HG02759 (cell line): ENCODE results near the gene PRSS57.
A peak's percentile ranks its signal among the peaks of the same experiment; 100 is the strongest.
"Not testable (repeated sequence)": the region's sequence is repeated elsewhere in the genome, so short reads cannot be mapped to it uniquely, and the experiment has no call there.

Experiments used
- ATAC-seq: cut with Tn5 transposase; IDR thresholded peaks from one replicate; pipeline ENCODE4 v1.9.1; 2021; ENCODE audit warnings: mild to moderate bottlenecking, moderate library complexity; ENCODE audit not compliant: unreplicated experiment

PRSS57 gene

DNA sequence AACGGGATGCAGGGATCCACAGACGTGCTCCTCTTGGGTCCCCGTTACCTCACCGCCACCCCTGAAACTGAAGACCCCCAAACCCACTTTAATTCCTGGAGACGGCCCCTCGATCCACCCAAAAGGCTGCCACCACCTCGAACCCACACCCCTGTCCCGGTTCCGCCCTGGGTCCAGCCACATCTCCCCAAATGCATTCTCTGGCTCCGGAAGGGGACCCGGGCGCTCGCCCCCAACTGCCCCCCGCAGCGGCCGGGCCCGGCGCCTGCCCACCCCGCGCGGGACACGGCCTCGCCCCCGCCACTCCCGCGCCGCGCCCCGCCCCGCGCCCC is 19.3 kb downstream of the PRSS57 start:
- ATAC-seq: no peak

DNA sequence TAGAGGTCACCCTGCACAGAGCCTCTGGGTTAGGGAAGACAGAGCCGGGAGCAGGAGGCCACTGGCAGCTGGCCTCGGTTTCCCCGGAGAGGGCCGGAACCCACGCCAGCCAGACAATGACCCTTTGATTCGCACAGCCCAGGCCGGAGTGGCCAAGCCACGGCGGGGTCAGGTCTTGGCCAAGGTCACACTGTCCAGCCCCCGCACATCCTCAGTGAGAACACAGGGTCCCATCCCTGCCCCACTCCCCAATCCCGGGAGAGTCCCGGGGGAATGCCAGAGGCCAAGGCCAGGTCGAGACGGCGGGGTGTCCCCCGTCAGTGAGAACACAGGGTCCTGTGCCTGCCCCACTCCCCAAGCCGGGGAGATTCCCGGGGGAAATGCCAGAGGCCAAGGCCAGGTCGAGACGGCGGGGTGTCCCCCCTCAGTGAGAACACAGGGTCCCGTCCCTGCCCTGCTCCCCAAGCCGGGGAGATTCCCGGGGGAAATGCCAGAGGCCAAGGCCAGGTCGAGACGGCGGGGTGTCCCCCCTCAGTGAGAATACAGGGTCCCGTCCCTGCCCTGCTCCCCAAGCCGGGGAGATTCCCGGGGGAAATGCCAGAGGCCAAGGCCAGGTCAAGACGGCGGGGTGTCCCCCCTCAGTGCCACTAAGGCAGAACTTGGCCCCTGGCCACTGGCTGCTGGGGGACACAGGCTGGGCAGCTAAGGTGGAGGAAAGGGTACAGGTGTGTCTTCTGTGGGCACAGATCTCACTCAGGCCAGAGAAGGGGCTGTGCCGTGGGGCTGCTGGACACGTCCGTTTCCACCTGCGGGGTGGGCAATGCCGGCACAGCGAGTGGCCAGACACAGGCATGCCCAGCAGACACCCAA is 20.7 kb downstream of the PRSS57 start:
- no peak for ATAC-seq

DNA sequence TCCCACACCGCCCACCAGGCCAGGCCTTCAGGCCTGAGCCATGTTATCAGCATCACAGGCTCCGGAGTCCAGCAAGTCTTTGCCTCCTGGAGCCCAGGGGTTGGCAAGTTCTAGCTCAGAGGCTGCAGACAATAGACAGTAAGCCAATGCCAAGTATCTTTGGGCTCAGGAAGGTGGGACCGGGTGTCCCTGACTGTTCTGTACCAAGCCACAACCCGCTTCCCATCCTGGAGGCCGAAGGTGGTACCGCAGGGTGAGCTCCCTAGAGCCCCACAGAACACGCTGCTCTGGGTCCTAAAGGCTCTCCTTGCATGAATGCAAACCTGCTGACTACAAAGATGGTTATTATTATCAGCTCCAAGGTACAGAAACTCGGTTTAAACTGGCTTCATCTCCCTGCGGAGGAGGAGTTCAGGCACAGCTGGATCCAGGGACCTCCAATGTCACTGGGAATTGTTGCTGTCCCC is 24.6 kb downstream of the PRSS57 start:
- no peak for ATAC-seq

DNA sequence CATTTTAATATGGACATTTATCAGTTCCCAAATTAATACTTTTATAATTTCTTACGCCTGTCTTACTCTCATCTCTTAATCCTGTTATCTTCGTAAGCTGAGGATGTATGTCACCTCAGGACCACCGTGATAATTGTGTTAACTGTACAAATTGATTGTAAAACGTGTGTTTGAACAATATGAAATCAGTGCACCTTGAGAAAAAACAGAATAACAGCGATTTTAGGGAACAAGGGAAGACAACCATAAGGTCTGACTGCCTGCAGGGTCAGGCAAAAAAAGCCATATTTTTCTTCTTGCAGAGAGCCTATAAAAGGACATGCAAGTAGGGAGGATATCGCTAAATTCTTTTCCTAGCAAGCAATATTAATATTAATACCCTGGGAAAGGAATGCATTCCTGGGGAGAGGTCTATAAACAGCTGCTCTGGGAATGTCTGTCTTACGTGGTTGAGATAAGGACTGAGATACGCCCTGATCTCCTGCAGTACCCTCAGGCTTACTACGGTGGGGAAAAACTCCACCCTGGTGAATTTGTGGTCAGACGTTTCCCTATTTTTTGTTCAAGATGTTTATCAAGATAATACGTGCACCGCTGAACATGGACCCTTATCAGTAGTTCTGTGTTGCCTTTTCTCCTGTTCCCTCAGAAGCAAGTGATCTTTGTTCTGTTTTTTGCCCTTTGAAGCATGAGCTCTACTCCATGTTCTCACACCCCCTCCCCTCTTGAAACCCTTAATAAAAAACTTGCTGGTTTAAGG is 26.4 kb downstream of the PRSS57 start:
- not testable (repeated sequence) for ATAC-seq

DNA sequence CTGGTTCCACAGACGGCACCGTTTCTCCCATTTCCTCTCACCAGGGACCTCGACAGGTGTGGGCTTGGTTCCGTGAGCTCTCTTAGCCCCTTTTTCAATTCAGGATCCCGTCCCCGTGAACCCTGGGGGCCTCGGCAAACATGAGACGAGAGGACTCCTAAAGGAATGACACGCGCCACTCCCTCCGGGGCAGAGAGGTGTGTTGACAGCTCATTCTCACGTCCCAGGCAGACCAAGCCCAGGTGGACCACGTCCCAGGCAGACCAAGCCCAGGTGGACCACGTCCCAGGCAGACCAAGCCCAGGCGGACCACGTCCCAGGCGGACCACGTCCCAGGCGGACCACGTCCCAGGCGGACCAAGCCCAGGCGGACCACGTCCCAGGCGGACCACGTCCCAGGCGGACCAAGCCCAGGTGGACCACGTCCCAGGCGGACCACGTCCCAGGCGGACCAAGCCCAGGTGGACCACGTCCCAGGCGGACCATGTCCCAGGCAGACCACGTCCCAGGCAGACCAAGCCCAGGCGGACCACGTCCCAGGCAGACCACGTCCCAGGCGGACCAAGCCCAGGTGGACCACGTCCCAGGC is 28.2 kb downstream of the PRSS57 start:
- not testable (repeated sequence) for ATAC-seq

DNA sequence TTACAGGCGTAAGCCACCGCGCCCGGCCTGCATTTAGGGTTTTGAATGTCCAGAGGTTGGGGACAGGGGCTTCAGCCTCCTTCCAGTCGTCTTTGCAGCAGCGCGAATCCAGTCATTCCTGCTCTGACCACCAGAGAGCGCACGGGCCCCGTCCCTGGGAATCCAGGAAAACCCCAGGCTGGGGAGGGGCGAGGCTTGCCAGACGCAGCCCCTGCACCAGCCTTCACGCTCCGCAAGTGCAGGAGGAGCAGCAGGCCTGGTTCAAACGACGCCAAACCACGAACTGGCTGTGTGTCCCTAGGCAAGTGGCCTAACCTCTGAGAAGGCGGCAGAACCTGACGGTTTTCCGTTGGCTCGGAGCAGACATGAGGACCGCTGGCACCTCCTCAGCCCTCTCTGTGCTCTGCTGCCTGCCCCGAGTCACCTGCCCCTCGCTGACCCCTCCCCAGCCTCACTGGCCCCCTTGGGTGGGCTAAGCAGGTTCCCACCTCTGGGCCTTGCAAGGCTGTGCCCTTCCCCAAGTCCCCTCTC is 30.3 kb downstream of the PRSS57 start:
- ATAC-seq: no peak

DNA sequence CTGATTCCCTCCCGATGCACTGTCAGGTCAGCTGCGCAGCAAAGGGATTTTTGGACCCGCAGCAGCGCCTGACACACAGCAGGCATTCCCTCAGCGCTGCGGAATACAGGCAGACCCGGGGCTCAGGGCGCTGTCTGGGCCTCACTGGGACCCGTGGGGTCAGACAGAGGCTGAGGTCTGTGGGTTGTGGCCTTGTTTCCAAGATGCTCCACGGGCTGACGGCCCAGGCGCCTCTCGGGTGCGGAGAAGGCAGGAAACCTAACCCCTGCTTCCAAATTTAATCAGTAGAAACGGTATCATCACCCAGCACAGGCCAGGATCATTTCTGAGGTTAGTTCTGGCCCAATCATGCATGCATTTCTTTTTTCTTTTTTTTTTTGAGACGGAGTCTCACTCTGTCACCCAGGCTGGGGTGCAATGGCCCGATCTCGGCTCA is 31.6 kb downstream of the PRSS57 start:
- ATAC-seq: no peak

DNA sequence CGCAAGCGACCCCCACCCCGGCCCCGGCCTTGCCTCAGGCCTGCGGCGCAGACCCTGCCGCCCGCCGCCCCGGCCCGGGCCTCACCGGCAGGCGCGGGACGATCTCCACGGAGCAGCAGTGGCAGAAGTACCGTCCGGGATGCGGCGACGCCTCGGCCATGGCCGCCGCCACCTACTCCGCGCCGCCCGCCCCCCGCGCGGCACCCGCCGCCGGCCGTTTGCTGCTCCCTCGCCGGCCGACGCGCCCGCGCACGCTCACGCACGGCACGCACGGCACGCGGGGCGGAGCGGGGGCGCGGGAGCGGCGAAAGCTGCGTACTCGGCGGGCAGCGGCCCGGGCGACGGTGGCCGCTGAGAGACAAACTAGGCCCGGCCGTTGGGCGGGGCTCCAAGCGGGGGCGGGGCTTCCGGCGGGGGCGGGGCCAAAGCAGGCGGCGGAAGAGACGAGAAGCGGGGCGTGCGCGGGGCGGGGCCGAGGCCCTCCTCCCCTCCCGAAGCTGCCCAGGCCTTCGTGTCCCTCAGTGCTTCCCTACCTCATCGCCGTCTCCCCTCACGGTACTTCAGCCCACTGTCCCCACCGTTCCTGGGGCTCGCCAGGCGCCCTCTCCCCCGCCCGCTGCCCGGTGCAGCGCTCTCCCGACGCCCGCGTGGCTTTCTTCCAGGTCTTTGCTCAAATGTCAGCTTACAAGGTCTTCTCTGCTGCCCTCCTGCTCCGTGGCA is 32.1 kb downstream of the PRSS57 start, which contains the start of gene RNF126:
TSS of gene RNF126 (minus strand) at position 253 of the 720 bp plus-strand sequence. CDS start at position 160, 93 bp downstream.
- peak; percentile 66 for ATAC-seq

DNA sequence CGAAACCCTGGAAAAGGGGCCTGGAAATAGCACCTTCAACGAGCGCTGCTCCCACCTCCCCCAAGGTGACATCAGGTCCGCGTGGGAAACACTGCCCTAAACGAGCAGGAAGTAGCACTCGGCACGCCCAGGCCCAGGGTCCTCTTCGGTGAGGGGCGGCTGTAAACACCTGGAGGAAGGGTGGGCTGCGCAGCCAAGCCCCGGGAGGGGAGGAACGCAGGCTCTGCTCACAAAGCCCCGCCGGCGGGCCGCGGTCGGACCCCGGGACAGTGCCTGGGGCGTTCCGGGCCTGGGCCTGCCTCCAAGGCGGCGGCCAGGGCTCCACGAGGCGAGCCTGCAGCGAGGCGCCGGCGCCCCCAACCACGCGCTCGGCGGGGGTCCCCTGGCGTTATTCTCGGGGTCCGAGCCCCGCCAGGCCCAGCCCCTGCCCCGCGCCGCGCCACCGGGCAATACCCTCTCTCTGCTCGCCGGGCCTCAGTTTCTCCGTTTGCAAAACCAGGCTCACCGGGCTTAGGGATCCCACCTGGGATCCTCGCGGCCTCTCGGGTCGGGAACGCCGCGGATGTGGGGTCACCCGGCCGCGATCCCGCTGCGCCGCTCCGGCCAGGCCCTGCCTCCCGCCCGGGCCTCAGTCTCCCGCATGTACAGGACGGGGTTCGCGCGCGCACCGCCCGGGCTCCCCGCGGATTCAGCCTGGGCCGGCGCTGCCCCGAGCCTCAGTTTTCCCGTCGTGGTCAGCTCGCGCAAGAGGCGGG is 32.9 kb downstream of the PRSS57 start:
- ATAC-seq: peak; percentile 22

DNA sequence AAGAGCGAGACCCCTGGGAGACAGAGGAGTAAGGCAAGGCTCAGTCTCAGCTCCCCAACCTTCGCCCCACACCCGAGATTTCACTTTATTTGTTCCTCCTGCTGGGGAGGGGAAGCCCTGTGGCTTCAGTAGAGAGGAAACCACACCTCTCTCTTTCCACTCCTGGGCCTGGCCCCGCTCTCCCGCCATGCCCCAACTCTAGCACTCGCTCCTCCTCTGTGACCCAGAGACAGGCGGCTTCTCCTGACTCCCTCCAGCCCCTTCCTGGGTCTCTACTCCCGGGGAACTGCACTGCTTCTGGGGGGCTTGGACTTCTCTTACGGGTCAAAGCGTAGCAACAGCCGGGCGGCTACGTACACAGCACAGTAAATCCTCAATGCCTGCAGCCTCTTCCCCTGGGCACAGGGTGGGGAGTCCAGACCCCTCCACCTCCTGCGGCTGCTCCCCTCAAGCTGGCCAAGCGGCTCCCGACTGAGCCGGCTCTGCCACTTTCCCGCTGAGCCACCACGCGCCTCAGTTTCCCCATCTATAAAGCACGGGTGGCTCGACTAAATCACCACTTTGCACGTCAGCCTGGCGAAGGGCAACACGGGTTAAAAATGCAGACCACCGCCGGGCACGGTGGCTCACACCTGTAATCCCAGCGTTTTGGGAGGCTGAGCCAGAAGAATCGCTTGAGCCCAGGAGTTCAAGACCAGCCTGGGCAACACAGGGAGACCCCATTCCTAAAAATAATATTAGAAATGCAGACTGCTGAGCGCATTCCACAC is 33.6 kb downstream of the PRSS57 start:
- ATAC-seq: no peak

DNA sequence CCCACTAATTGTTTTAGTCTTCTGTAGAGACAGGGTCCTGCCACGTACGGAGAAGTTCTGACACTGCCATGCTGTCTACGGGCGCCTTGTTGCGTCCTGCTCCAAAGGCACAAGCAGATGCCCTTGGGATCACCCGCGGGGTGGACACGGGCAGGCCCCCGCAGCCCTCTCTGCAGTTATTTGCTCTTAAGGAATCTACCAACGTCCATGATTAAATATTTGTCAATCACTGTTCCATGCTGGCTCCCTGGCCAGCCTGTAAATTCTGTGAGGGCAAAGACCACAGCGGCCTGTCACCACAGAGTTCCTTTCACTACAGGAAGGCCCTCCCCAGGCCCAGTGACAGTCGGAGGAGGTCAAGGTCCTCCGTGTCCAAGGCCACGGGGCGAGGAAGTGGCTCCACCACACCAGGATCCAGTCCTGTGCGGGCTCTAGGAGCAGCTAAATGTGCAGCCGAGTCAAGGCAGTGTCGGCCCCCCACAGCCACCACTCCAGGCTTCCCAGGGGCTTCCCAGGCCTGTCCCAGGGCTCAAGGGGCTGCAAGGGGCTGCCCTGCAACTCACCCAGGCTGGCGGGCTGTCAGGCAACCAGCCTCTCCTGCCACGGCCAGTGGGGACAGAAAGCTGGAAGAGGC is 34.3 kb downstream of the PRSS57 start:
- ATAC-seq: no peak

DNA sequence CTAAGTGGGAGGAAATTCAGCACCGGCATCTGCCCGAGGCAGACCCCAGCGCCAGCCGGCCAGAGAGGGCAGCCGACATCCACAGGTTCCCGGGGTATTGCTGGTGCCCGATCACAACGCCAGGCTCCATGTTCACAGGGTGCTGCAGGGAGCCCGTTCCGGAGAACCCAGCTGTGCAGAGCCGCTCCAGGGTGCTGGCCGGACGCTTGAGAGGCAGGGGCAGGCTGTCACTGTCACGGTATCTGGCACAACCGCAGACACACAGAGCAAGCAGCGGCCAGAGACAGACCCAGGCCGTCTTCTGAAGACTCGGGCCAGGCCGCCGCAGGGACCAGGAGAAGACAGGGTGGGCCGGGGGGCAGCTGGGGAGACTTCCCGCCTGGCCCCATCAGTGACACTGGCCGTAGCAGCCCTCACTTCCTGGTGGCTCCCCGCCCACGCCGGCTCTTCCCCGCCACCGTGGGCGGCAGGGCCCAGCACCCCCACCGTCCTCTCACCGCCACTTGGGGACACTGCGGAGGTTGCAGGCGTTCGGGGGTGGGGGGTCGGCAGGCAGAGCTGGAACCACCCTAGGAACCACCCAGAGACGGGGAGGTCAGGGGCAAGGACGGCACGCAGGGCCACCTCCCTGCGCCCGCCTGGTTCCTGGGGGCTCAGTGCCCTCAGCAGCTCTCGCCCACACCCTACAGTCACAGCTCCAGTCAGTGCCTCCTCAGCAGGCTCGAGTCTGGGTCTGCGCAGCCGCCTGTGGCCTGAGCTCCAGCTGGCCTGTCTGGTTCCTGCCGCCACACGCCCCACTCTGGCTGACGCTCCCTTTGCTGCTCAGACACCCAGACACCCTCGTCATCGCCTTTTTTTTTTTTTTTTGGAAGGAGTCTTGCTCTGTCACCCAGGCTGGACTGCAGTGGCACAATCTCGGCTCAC is 36.1 kb downstream of the PRSS57 start:
- no peak for ATAC-seq

DNA sequence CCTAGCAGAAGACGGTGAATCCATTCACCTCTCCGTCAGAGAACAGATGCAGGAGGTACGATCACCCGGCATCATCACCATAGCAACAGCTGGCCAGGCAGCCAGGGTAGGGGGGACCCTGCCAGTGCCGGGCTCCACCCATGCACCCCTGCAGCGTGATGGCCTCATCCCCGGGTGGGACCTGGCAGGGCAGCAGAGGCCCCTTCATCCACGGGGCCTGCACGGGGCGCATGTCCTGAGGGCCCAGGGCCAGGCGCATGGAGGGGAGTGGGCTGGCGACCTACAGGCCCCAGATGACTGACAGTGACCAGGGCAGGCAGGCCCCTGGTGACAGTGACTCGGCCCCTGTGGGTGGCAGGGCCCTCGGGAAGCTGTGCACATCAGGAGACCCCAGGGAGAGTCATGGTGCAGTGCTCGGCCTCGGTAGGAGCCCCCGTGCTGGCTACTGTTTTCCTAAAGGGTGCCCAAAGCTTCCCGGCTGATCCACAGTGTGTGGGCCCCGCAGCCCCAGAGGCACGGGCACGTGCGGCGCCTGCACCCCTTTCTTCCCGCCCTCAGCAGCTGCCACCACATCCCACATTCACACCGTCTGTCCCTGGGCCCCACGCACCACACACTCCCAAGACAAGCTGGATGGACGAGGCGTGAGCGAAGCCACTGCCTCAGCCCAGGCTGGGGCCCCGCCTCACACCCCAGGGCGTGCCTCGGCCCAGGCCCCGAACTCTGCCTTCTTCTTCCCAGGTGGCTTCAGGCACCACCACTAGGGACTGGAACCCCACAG is 37.0 kb downstream of the PRSS57 start:
- ATAC-seq: no peak

DNA sequence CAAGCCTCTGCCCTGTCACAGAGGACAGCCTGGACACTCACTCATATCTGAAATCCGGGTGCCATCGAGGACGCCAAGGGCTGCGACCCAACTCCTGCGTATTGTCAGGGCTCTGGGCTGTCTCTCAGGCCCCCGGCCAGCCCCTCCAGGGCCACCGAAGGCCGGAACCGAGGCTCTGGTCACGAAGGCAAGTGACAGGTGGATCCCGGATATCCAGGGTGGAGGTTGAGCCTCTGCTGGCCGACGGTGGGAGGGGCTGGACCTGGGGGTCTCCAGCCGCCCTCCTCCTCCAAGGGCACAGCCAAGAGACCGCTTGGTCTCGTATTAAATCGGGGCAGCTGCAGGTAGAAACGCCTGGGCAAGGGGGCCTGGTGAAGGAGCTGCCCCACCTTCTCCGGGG is 37.6 kb downstream of the PRSS57 start:
- no peak for ATAC-seq

DNA sequence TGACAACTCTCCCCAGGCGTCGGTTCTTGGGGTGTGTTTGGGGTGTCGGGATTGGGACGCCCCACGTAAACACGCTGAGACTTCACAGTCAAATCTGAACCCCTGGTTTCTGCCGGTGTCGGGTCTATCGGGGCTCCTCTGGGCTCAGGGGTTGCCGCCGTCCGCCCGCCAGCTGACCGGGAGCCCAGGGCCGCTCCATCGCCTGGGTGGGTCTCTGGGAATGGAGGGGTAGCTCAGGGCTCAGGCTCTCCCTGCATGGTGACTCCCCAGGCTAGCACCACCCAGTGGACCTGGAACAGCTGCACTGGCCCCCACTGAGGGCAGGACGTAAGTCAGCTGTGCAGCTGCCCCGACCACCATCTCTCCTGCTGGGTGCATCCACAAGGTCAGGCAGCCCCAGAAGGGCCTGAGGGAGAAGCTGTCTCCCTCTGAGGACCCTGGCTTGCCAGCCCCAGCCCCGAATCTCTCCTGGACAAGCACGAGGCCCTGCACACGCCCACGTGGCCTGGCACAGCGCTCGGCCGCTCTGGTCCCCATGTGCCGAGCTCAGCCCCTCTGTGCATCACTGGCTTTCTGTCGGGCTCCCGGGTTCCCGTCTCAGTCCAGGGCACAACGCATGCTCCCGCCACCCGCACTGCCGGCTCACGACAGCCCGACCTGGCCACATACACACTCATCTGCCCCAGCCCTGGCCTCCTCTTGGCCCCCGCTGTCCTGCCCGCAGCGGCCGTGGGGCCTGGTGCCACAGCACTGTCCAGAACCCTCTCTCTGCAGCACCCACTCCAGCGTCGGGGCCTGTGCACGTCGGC is 38.3 kb downstream of the PRSS57 start:
- no peak for ATAC-seq

DNA sequence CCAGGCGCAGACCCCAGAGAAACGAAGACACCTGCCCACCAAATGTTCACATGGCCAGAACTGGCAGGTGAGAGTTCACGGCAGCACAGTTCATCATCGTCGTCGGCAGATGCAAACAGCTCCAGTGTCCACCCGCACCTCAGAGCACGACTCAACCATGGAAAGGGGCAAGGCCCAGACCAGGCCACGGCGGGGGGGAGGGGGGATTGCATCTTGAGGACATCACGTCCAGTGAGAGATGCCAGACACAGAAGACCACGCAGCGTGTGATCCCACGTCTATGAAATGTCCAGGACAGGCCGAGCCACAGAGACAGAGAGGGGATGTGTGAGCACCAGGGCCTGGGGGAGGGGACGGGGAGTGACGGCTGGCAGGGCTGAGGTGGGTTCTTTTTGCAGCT is 39.6 kb downstream of the PRSS57 start:
- no peak for ATAC-seq
